Measurements from ENCODE around the gene SLC8A2.

DNA sequence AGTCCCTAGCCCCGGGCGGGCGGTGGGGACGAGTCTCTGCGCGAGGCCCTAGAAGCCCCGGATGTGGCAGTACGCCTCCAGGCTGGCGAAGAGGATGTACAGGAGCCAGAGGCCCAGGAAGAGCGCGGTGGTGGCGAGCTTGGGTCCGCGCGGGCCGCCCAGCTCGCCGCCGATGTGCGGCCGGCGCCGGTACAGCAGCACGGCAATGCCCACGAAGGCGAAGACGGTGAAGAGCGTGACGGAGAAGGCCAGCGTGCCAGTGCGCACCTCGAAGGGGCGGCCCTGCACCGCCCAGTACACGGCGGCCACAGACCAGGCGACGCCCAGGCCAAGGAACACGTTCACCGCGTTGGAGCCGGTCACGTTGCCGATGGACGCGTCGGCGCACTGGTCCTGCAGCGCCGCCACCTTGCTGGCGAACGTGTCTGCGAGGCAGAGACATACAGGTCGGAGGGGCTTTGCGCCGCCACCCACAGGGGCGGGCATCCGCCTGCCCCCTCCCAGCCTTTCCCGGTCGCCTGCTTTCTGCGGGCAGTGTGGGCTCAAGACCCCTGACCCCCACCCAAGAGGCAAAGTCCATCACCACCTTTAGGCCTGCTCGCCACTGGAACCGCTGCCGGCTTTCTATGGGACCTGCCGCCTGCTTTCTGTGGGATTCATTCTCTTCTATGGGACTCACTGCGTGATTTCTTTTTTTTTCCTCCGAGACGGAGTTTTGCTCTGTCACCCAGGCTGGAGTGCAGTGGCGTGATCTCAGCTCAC lies 41.5 kb downstream of the SLC8A2 start:
- peak in 1 of 2 donors; percentile 44 for TF ChIP-seq POLR2AphosphoS5 (IDR thresholded peaks at IDR 0.05)
- TF ChIP-seq, protein P1, sequence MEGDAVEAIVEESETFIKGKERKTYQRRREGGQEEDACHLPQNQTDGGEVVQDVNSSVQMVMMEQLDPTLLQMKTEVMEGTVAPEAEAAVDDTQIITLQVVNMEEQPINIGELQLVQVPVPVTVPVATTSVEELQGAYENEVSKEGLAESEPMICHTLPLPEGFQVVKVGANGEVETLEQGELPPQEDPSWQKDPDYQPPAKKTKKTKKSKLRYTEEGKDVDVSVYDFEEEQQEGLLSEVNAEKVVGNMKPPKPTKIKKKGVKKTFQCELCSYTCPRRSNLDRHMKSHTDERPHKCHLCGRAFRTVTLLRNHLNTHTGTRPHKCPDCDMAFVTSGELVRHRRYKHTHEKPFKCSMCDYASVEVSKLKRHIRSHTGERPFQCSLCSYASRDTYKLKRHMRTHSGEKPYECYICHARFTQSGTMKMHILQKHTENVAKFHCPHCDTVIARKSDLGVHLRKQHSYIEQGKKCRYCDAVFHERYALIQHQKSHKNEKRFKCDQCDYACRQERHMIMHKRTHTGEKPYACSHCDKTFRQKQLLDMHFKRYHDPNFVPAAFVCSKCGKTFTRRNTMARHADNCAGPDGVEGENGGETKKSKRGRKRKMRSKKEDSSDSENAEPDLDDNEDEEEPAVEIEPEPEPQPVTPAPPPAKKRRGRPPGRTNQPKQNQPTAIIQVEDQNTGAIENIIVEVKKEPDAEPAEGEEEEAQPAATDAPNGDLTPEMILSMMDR (IDR thresholded peaks at IDR 0.05) = peak in 1 of 3 experiments; percentile 46
